ENCODE data around the gene INSYN1. TPM values are rescaled to one million over a fixed set of nuclear protein-coding genes. Genes with fewer than 3 reads are reported as not detected.
"Not testable (repeated sequence)": the region's sequence is repeated elsewhere in the genome, so short reads cannot be mapped to it uniquely, and the experiment has no call there.

INSYN1 gene
- total and polyA plus RNA-seq, 10 of the 15 experiments (the other 5 are each of a cell fraction or from before 2014, with no cell fraction given) = not detected

DNA sequence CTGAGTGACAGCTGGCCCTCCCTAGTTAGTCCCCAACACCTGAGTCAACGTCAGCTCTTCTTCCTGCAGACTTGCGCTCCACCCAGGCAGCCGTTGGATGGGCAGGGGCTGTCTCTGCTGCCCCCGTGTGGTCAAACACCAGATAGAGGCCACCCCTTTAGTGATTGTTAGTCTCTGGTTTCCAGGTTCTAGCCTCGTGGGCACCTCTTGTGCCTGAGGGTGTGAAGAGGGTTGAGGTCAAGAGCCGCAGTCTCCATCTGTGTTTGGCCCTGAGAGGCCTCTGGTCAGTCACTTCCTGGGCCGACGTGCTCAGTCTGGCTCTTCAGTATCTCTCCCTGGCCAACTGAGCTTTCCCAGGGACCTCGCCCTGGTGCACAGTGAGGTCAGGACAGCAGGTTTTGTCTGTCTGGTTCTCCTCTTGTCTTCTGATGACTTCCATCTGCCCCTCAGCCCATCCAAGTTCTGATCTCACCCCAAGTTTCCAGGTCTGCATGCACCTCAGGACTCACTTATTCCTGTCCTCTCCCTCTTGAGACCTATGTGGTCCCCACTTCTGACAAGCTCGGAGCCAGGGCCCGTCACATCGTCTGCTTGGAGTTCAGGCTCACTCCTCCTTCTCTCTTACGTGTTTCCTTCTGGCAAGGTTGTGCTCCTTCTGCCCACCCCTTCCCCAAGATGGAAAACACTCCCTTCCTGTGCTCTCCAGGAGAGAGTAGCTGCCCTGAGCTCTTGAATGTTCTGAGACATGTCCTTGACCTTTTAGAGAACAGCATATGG is 48.1 kb downstream of the INSYN1 start (continued):
- TF ChIP-seq, protein P1, sequence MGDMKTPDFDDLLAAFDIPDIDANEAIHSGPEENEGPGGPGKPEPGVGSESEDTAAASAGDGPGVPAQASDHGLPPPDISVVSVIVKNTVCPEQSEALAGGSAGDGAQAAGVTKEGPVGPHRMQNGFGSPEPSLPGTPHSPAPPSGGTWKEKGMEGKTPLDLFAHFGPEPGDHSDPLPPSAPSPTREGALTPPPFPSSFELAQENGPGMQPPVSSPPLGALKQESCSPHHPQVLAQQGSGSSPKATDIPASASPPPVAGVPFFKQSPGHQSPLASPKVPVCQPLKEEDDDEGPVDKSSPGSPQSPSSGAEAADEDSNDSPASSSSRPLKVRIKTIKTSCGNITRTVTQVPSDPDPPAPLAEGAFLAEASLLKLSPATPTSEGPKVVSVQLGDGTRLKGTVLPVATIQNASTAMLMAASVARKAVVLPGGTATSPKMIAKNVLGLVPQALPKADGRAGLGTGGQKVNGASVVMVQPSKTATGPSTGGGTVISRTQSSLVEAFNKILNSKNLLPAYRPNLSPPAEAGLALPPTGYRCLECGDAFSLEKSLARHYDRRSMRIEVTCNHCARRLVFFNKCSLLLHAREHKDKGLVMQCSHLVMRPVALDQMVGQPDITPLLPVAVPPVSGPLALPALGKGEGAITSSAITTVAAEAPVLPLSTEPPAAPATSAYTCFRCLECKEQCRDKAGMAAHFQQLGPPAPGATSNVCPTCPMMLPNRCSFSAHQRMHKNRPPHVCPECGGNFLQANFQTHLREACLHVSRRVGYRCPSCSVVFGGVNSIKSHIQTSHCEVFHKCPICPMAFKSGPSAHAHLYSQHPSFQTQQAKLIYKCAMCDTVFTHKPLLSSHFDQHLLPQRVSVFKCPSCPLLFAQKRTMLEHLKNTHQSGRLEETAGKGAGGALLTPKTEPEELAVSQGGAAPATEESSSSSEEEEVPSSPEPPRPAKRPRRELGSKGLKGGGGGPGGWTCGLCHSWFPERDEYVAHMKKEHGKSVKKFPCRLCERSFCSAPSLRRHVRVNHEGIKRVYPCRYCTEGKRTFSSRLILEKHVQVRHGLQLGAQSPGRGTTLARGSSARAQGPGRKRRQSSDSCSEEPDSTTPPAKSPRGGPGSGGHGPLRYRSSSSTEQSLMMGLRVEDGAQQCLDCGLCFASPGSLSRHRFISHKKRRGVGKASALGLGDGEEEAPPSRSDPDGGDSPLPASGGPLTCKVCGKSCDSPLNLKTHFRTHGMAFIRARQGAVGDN (IDR thresholded peaks at IDR 0.05) = no peak
- no peak for TF ChIP-seq POLR2A (IDR thresholded peaks at IDR 0.05; ENCODE audit: low read depth, low read length)

DNA sequence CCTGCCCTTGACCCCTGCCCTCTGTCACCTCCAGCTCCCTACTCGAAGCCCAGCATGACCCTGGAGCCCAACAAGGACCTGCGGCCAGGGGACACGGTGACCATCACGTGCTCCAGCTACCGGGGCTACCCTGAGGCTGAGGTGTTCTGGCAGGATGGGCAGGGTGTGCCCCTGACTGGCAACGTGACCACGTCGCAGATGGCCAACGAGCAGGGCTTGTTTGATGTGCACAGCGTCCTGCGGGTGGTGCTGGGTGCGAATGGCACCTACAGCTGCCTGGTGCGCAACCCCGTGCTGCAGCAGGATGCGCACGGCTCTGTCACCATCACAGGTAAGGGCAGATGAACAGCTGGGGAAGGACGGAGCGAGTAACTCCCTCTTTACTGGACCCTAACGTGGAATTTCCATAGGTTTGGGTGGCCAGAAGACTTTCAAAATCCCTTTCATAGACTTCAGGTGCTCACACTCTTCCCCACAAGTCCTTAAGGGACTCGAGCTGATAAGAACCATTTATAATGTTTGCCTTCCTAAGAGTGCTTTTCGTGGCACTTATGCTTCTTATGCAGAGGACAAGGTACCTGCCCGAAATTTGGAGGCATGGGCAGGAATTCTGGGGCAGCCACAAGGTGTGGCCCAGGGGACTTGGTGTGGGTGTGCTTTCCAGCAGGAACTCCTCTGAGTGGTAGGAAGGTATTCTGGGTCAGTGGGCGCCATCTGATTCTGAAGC is 48.8 kb downstream of the INSYN1 start:
- FAIRE-seq; DNase-seq (ENCODE audit: low read depth, low spot score); H3K36me3 ChIP-seq (ENCODE audit: control insufficient read depth in 2 of 2, insufficient read depth in 2 of 2, low read length in 1 of 2); H2AFZ ChIP-seq (ENCODE audit: control insufficient read depth, low read depth, low read length); ATAC-seq; H3K4me1 ChIP-seq (ENCODE audit: control insufficient read depth, insufficient read depth, low read length); BruUV-seq (replicated peaks); H3K4me3 ChIP-seq; H4K20me1 ChIP-seq (ENCODE audit: control insufficient read depth, insufficient read depth); in situ Hi-C loops (cut with MboI); POLR2A ChIA-PET; H3K27me3 ChIP-seq (replicated peaks in 1 of 2; ENCODE audit: control insufficient read depth in 2 of 2, insufficient read depth in 2 of 2, low read length in 1 of 2); H3K4me2 ChIP-seq (ENCODE audit: control insufficient read depth, insufficient read depth); H3K79me2 ChIP-seq (ENCODE audit: control insufficient read depth, insufficient read depth, low read length); H3K27ac ChIP-seq (ENCODE audit: control insufficient read depth, insufficient read depth); H3K9ac ChIP-seq (ENCODE audit: control insufficient read depth, insufficient read depth, low read length); H3K9me3 ChIP-seq (replicated peaks; ENCODE audit: control insufficient read depth, insufficient read depth, low read length): not testable (repeated sequence)
- intact Hi-C loops (cut with micrococcal nuclease; ENCODE audit: unreplicated experiment) = loop anchor here (5.0 kb wide), 1 partner anchor 462 kb away; no protein-coding TSS in a partner anchor
- 48% methylated on average over 18 of the region's 23 CpGs for WGBS (ENCODE audit: insufficient coverage, insufficient replicate concordance, low lambda C conversion rate, missing lambda C conversion rate)
- SMC1A ChIA-PET (ENCODE audit: uncharacterized antibody, unreplicated experiment) = interaction anchor here (2.0 kb wide), 2 partner anchors 68 to 419 kb away, joined by 5 read pairs; no protein-coding TSS in a partner anchor
- RAD21 ChIA-PET (ENCODE audit: unreplicated experiment) = interaction anchor here (0.9 to 2.0 kb wide), 3 partner anchors 18 to 429 kb away, joined by 3 to 11 read pairs (median 3); no protein-coding TSS in a partner anchor
- CTCF ChIA-PET = interaction anchor here (0.5 to 12.5 kb wide), 15 partner anchors 10 to 1478 kb away, joined by 3 to 216 read pairs (median 5); partner anchors contain the start of gene NPTN

DNA sequence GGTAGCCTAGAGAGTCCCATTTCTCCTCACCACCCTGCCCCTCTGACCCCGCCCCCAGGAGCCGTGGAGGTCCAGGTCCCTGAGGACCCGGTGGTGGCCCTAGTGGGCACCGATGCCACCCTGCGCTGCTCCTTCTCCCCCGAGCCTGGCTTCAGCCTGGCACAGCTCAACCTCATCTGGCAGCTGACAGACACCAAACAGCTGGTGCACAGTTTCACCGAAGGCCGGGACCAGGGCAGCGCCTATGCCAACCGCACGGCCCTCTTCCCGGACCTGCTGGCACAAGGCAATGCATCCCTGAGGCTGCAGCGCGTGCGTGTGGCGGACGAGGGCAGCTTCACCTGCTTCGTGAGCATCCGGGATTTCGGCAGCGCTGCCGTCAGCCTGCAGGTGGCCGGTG is 49.5 kb downstream of the INSYN1 start:
- in situ Hi-C loops (cut with MboI); H4K20me1 ChIP-seq (ENCODE audit: control insufficient read depth, insufficient read depth); H3K4me1 ChIP-seq (ENCODE audit: control insufficient read depth, insufficient read depth, low read length); ATAC-seq; DNase-seq (ENCODE audit: low read depth, low spot score); H3K9me3 ChIP-seq (replicated peaks; ENCODE audit: control insufficient read depth, insufficient read depth, low read length); RAD21 ChIA-PET (ENCODE audit: unreplicated experiment); H3K4me3 ChIP-seq; BruUV-seq (replicated peaks); FAIRE-seq; H3K4me2 ChIP-seq (ENCODE audit: control insufficient read depth, insufficient read depth); H3K79me2 ChIP-seq (ENCODE audit: control insufficient read depth, insufficient read depth, low read length); H3K27me3 ChIP-seq (replicated peaks in 1 of 2; ENCODE audit: control insufficient read depth in 2 of 2, insufficient read depth in 2 of 2, low read length in 1 of 2); H3K36me3 ChIP-seq (ENCODE audit: control insufficient read depth in 2 of 2, insufficient read depth in 2 of 2, low read length in 1 of 2); POLR2A ChIA-PET; H3K27ac ChIP-seq (ENCODE audit: control insufficient read depth, insufficient read depth); H3K9ac ChIP-seq (ENCODE audit: control insufficient read depth, insufficient read depth, low read length); H2AFZ ChIP-seq (ENCODE audit: control insufficient read depth, low read depth, low read length): not testable (repeated sequence)
- CTCF ChIA-PET = interaction anchor here (1.0 to 12.5 kb wide), 3 partner anchors 15 to 462 kb away, joined by 3 to 216 read pairs (median 5); partner anchors contain the start of gene NPTN
- SMC1A ChIA-PET (ENCODE audit: uncharacterized antibody, unreplicated experiment) = interaction anchor here (2.0 kb wide), 1 partner anchor 67 kb away, joined by 5 read pairs; no protein-coding TSS in a partner anchor
- intact Hi-C loops (cut with micrococcal nuclease; ENCODE audit: unreplicated experiment) = loop anchor here (5.0 kb wide), 1 partner anchor 461 kb away; no protein-coding TSS in a partner anchor
- 57% methylated on average over 23 of the region's 23 CpGs for WGBS (ENCODE audit: insufficient coverage, insufficient replicate concordance, low lambda C conversion rate, missing lambda C conversion rate)

All from GM12878 (cell line).